B cell (primary cell): ENCODE measurements around the gene DLG2. TPM values are rescaled to one million over a fixed set of nuclear protein-coding genes. Genes with fewer than 3 reads are reported as not detected.

ENCODE experiments used
- ATAC-seq: fragments of 200-7000 bp; cut with Tn5 transposase; one replicate; pipeline ENCODE4 v1.10.0; 2021; ENCODE audit warnings: low read depth, mild to moderate bottlenecking, moderate number of reproducible peaks, moderate library complexity
- CTCF ChIA-PET: fragments of 350-600 bp; sonication (Branson Sonifier 250); formaldehyde crosslinking; loops from one replicate; lab custom pipeline; 2021; ENCODE audit warnings: antibody characterized with exemption, inconsistent platforms; lab: Charles Lee
- POLR2A ChIA-PET: fragments of 350-600 bp; sonication (Branson Sonifier 250); formaldehyde crosslinking; loops from one replicate; lab custom pipeline; 2021; ENCODE audit warnings: antibody characterized with exemption; lab: Charles Lee
- DNase-seq: peaks from one replicate; pipeline ENCODE4 v3.0.0; 2013
- H2AFZ ChIP-seq: 2 replicates; pipeline ENCODE4 v1.6.1; 2012; ENCODE audit warnings: mild to moderate bottlenecking, low read depth, low read length; ENCODE audit not compliant: insufficient read depth, poor library complexity, severe bottlenecking
- H3K27ac ChIP-seq, 2 donors: 1 replicate in 1 of 2; 2 replicates in 1 of 2; pipeline ENCODE4 v1.5.1; 2012 to 2013; ENCODE audit warnings: low read length in 2 of 2, mild to moderate bottlenecking in 2 of 2, moderate library complexity in 1 of 2
- H3K27me3 ChIP-seq, 4 experiments: fragments of 200-600 bp in 1 of 4; sonication (generic) in 1 of 4; replicated peaks in 1 of 4; 1 replicate in 2 of 4; 2 replicates in 2 of 4; pipeline versions ENCODE4 v1.6.1 to v1.7.0; 2013 to 2016; ENCODE audit warnings: low read length in 3 of 4, mild to moderate bottlenecking in 2 of 4, mixed read lengths in 1 of 4, moderate library complexity in 1 of 4; ENCODE audit not compliant: insufficient read depth in 4 of 4, control insufficient read depth in 3 of 4; ENCODE audit errors: control extremely low read depth in 1 of 4
- H3K36me3 ChIP-seq, 2 experiments: replicated peaks in 1 of 2; 1 replicate in 1 of 2; 2 replicates in 1 of 2; pipeline versions ENCODE4 v1.6.1 to v1.7.1; 2013; ENCODE audit warnings: low read length in 1 of 2; ENCODE audit not compliant: insufficient read depth in 2 of 2, control insufficient read depth in 1 of 2; ENCODE audit errors: control extremely low read depth in 1 of 2, extremely low read depth in 1 of 2
- H3K4me1 ChIP-seq, 2 donors: fragments of 200-600 bp in 1 of 2; sonication (generic) in 1 of 2; 1 replicate in 1 of 2; 2 replicates in 1 of 2; pipeline versions ENCODE4 v1.5.1 to v1.6.1; 2013 to 2017; ENCODE audit warnings: low read length in 2 of 2; ENCODE audit not compliant: control insufficient read depth in 2 of 2, insufficient read depth in 2 of 2
- H3K4me2 ChIP-seq: replicated peaks from 2 replicates; pipeline ENCODE3; 2012; ENCODE audit warnings: mild to moderate bottlenecking, low read depth, low read length; ENCODE audit not compliant: poor library complexity, severe bottlenecking
- H3K4me3 ChIP-seq, 5 experiments: fragments of 200-600 bp in 1 of 5; sonication (generic) in 1 of 5; 1 replicate in 3 of 5; 2 replicates in 2 of 5; pipeline versions ENCODE4 v1.5.1 to v1.7.0; 2011 to 2016; ENCODE audit warnings: low read length in 4 of 5, mild to moderate bottlenecking in 4 of 5, low read depth in 2 of 5, control low read depth in 1 of 5, moderate library complexity in 1 of 5; ENCODE audit not compliant: insufficient read depth in 1 of 5; ENCODE audit errors: control extremely low read depth in 1 of 5, extremely low read depth in 1 of 5
- H3K79me2 ChIP-seq: fragments of 200-600 bp; sonication (generic); one replicate; pipeline ENCODE4 v1.6.0; 2016; ENCODE audit warnings: low read length; ENCODE audit not compliant: control insufficient read depth, insufficient read depth
- H3K9ac ChIP-seq: fragments of 200-600 bp; sonication (generic); 2 replicates; pipeline ENCODE4 v1.6.1; 2017; ENCODE audit warnings: mild to moderate bottlenecking, low read length, moderate library complexity
- H3K9me3 ChIP-seq, 3 donors: one replicate each; pipeline versions ENCODE4 v1.6.1 to v1.7.1; 2013; ENCODE audit warnings: low read length in 2 of 3; ENCODE audit not compliant: control insufficient read depth in 2 of 3, insufficient read depth in 1 of 3; ENCODE audit errors: control extremely low read depth in 1 of 3
- H4K20me1 ChIP-seq: 2 replicates; pipeline ENCODE4 v1.6.0; 2012; ENCODE audit warnings: mild to moderate bottlenecking, low read length; ENCODE audit not compliant: insufficient read depth, control insufficient read depth, poor library complexity, severe bottlenecking
- H3K27ac Mint-ChIP-seq: one replicate; pipeline ENCODE4 v1.8.0; 2021; ENCODE audit warnings: mixed read lengths
- H3K27me3 Mint-ChIP-seq: one replicate; pipeline ENCODE4 v1.8.0; 2021; ENCODE audit warnings: mixed read lengths
- H3K4me1 Mint-ChIP-seq: one replicate; pipeline ENCODE4 v1.8.0; 2021; ENCODE audit warnings: mixed read lengths
- H3K4me3 Mint-ChIP-seq: one replicate; pipeline ENCODE4 v1.8.0; 2021; ENCODE audit warnings: mixed read lengths
- H3K9me3 Mint-ChIP-seq: one replicate; pipeline ENCODE4 v1.8.0; 2022; ENCODE audit warnings: mixed read lengths; ENCODE audit not compliant: insufficient read depth
- CTCF ChIP-seq: fragments of 200-600 bp; IDR thresholded peaks from one replicate; pipeline ENCODE4 v1.8.0; 2022; ENCODE audit warnings: antibody characterized with exemption, mild to moderate bottlenecking
- EZH2 ChIP-seq: IDR thresholded peaks from 2 replicates; pipeline ENCODE4 v1.6.1; 2012; ENCODE audit warnings: borderline replicate concordance, low read depth, mild to moderate bottlenecking, moderate library complexity, low read length; ENCODE audit not compliant: insufficient read depth, poor library complexity, severe bottlenecking
- WGBS: methylation state at CpG from one replicate; pipeline ENCODE4 v1.1.5; 2013; ENCODE audit warnings: missing lambda C conversion rate; ENCODE audit not compliant: insufficient coverage; 5-methylcytosine and 5-hydroxymethylcytosine counted together
- intact Hi-C: fragments of 100-400 bp; cut with micrococcal nuclease; formaldehyde crosslinking; loops from one replicate; pipeline ENCODE4 v1.10.0; 2022
- polyA plus RNA-seq: library from polyadenylated mRNA; depleted of rRNA; stranded (reverse); fragments of >200 nt; gene quantifications from 2 replicates; pipeline ENCODE4 v1.2.3, GENCODE V29; 2012
- small RNA-seq: library from RNA; depleted of rRNA; stranded (forward); fragments of <200 nt; gene quantifications from one replicate; pipeline ENCODE3, GENCODE V24; 2012; ENCODE audit warnings: low replicate concordance, low read depth; ENCODE audit not compliant: insufficient read length
- total RNA-seq, 2 donors: library from RNA; stranded (reverse); fragments of 120-200 nt in 1 of 2; gene quantifications; 1 replicate in 1 of 2; 2 replicates in 1 of 2; pipeline versions ENCODE4 v1.2.3 to v1.2.4, GENCODE V29; 2013 to 2022

The DLG2 gene
- total and polyA plus RNA-seq, 2 donors (not counting 1 experiment from before 2014, with no cell fraction given) = 0.54 to 5.4 TPM

GRCh38 chr11:83409476-83409875 lies 2217.7 kb downstream of the DLG2 start:
- no peak for TF ChIP-seq EZH2
- TF ChIP-seq CTCF = no peak
- H3K27ac ChIP-seq = no peak overlapping the region

GRCh38 chr11:83408946-83409345 lies 2218.2 kb downstream of the DLG2 start:
- no peaks in the 10 kb centered on the region for H3K9me3 ChIP-seq
- no peak overlapping the region for H3K4me2 ChIP-seq
- Mint-ChIP-seq H3K4me1 (no peaks in the 10 kb centered on the region), H3K4me3 (no peak overlapping the region), H3K27me3 (peaks cover 3% of the 10 kb centered on the region), H3K27ac (no peak overlapping the region), H3K9me3 (no peaks in the 10 kb centered on the region)
- H4K20me1 ChIP-seq = no peaks in the 10 kb centered on the region
- H3K79me2 ChIP-seq = no peaks in the 10 kb centered on the region
- no peak overlapping the region for H3K27ac ChIP-seq
- H3K9ac ChIP-seq = no peak overlapping the region
- TF ChIP-seq EZH2 (no peak), CTCF (no peak)
- H3K27me3 ChIP-seq = no peaks in the 10 kb centered on the region
- H3K4me3 ChIP-seq = no peak overlapping the region
- POLR2A ChIA-PET = no interaction called here
- H3K36me3 ChIP-seq = no peaks in the 10 kb centered on the region
- no peaks in the 10 kb centered on the region for H3K4me1 ChIP-seq
- CTCF ChIA-PET = no interaction called here
- H2AFZ ChIP-seq = no peak overlapping the region
- ATAC-seq = no peak
- intact Hi-C loops = no loop called here
- no peak for DNase-seq
- WGBS = 88% methylated on average over 1 of the region's 1 CpG

More at GRCh38 chr11:83409476-83409875, 2217.7 kb downstream of the DLG2 start:
- Histone ChIP-seq H3K27me3 (no peaks in the 10 kb centered on the region), H3K4me1 (no peaks in the 10 kb centered on the region), H3K9me3 (no peaks in the 10 kb centered on the region), H4K20me1 (no peaks in the 10 kb centered on the region), H3K9ac (no peak overlapping the region), H3K4me3 (no peak overlapping the region), H3K79me2 (no peaks in the 10 kb centered on the region), H3K36me3 (no peaks in the 10 kb centered on the region), H3K4me2 (no peak overlapping the region), H2AFZ (no peak overlapping the region)
- H3K9me3 Mint-ChIP-seq = no peaks in the 10 kb centered on the region
- no peaks in the 10 kb centered on the region for H3K4me1 Mint-ChIP-seq
- CTCF ChIA-PET = no interaction called here
- ATAC-seq (no peak), DNase-seq (no peak)
- WGBS = no CpG with 5 or more reads among the region's 1 CpG
- no peak overlapping the region for H3K27ac Mint-ChIP-seq
- intact Hi-C loops = no loop called here
- H3K4me3 Mint-ChIP-seq = no peak overlapping the region
- H3K27me3 Mint-ChIP-seq = peaks cover 3% of the 10 kb centered on the region
- POLR2A ChIA-PET = no interaction called here

Small RNAs within 50 kb of the gene (small RNA-seq; reads per million reads assigned to genes)
- gene RF02112 = not detected
- not detected for gene RF02113
- gene RNU6-1292P = not detected

Other genes with a start within 250 kb of the DLG2 start
- gene TMEM126B, start 1.2 kb upstream of the DLG2 start, total RNA-seq = 37.2 and 38.5 TPM in 2 replicates
- 17.7 and 21.7 TPM in 2 replicates for gene TMEM126B, start 1.2 kb upstream of the DLG2 start, polyA plus RNA-seq
- 13.0 and 15.8 TPM in 2 replicates for gene TMEM126A, start 20.6 kb upstream of the DLG2 start, total RNA-seq
- 15.6 and 19.1 TPM in 2 replicates for gene TMEM126A, start 20.6 kb upstream of the DLG2 start, polyA plus RNA-seq
- gene CREBZF, start 37.8 kb upstream of the DLG2 start, total RNA-seq = 109 and 110 TPM in 2 replicates
- gene CREBZF, start 37.8 kb upstream of the DLG2 start, polyA plus RNA-seq = 64.9 and 109 TPM in 2 replicates
- not detected in 2 replicates for gene CCDC89, start 58.9 kb upstream of the DLG2 start, total RNA-seq
- not detected in 2 replicates for gene CCDC89, start 58.9 kb upstream of the DLG2 start, polyA plus RNA-seq
- 2.3 and 2.9 TPM in 2 replicates for gene SYTL2, start 183.8 kb upstream of the DLG2 start, total RNA-seq
- gene SYTL2, start 183.8 kb upstream of the DLG2 start, polyA plus RNA-seq = 0.68 and 0.86 TPM in 2 replicates
- not detected in 2 replicates for gene CCDC83, start 228.0 kb upstream of the DLG2 start, total RNA-seq
- not detected in 2 replicates for gene CCDC83, start 228.0 kb upstream of the DLG2 start, polyA plus RNA-seq